A673 (cell line): ENCODE measurements around the gene OR5K4. TPM values are rescaled to one million over a fixed set of nuclear protein-coding genes. Genes with fewer than 3 reads are reported as not detected.

ENCODE experiments used
- BruUV-seq: library from RNA; stranded (reverse); fragments of 400-500 nt; replicated peaks from 2 replicates; lab custom pipeline; 2021; lab: Mats Ljungman, UMichigan
- CTCF ChIA-PET: fragments of 300-600 bp; sonication (Branson Sonifier 250); formaldehyde crosslinking; loops from one replicate; lab custom pipeline; 2022; ENCODE audit warnings: antibody characterized with exemption; lab: Charles Lee
- POLR2A ChIA-PET: fragments of 300-600 bp; sonication (Branson Sonifier 250); formaldehyde crosslinking; loops from one replicate; lab custom pipeline; 2022; ENCODE audit warnings: antibody characterized with exemption; ENCODE audit not compliant: low non-redundant PET; lab: Charles Lee
- DNase-seq: peaks from one replicate; pipeline ENCODE4 v3.0.0-alpha.2; 2015; ENCODE audit warnings: low spot score
- H3K27ac ChIP-seq: fragments of 200-600 bp; sonication (generic); 2 replicates; pipeline ENCODE4 v1.5.1; 2016; ENCODE audit warnings: mixed run types, low read depth, mild to moderate bottlenecking, mixed read lengths, antibody characterized with exemption, low read length; ENCODE audit not compliant: poor library complexity, severe bottlenecking
- H3K27me3 ChIP-seq: fragments of 200-600 bp; sonication (generic); replicated peaks from 2 replicates; pipeline ENCODE4 v1.6.1; 2017; ENCODE audit warnings: mixed run types, low read depth, mild to moderate bottlenecking, mixed read lengths, antibody characterized with exemption, low read length; ENCODE audit not compliant: insufficient read depth, poor library complexity
- H3K36me3 ChIP-seq: fragments of 200-600 bp; sonication (generic); 2 replicates; pipeline ENCODE4 v1.6.1; 2016; ENCODE audit warnings: mixed run types, mild to moderate bottlenecking, mixed read lengths, antibody characterized with exemption, low read length; ENCODE audit not compliant: insufficient read depth, poor library complexity, severe bottlenecking
- H3K4me1 ChIP-seq: fragments of 200-600 bp; sonication (generic); 2 replicates; pipeline ENCODE4 v1.6.1; 2017; ENCODE audit warnings: mixed run types, mild to moderate bottlenecking, mixed read lengths, antibody characterized with exemption, low read length; ENCODE audit not compliant: insufficient read depth, poor library complexity, severe bottlenecking
- H3K4me3 ChIP-seq: fragments of 200-600 bp; sonication (generic); 2 replicates; pipeline ENCODE4 v1.5.1; 2016; ENCODE audit warnings: low read depth, mixed run types, mild to moderate bottlenecking, mixed read lengths, low read length; ENCODE audit not compliant: poor library complexity, severe bottlenecking
- H3K9me3 ChIP-seq: fragments of 200-600 bp; sonication (generic); 2 replicates; pipeline ENCODE4 v1.6.1; 2016; ENCODE audit warnings: mixed run types, low read depth, mild to moderate bottlenecking, mixed read lengths, antibody characterized with exemption, low read length; ENCODE audit not compliant: poor library complexity, severe bottlenecking
- CTCF ChIP-seq: fragments of 300-800, 200-600 bp; sonication (generic); conservative IDR thresholded peaks from 2 replicates; pipeline ENCODE4 v1.5.1; 2017; ENCODE audit warnings: low read depth, mild to moderate bottlenecking, antibody characterized with exemption, low read length, moderate library complexity, mixed read lengths
- EZH2 ChIP-seq: fragments of 200-600 bp; sonication (generic); IDR thresholded peaks from 2 replicates; pipeline ENCODE4 v1.6.1; 2017; ENCODE audit warnings: borderline replicate concordance, low read depth, mild to moderate bottlenecking, mixed read lengths, antibody characterized with exemption, low read length; ENCODE audit not compliant: poor library complexity, severe bottlenecking
- intact Hi-C: fragments of 100-400 bp; cut with micrococcal nuclease; formaldehyde crosslinking; loops from one replicate; pipeline ENCODE4 v1.10.0; 2022; ENCODE audit not compliant: unreplicated experiment
- total RNA-seq: library from RNA; stranded (reverse); gene quantifications from 2 replicates; pipeline ENCODE4 v1.2.3, GENCODE V29; 2021

The OR5K4 gene
- total RNA-seq, 1 experiment from 2014 or later, result not detected

GRCh38 chr3:98361289-98361688 is 7.6 kb downstream of the OR5K4 start:
- intact Hi-C loops, result no loop called here
- Histone ChIP-seq H3K4me3 (no peak overlapping the region), H3K36me3 (no peaks in the 10 kb centered on the region), H3K27me3 (no peaks in the 10 kb centered on the region), H3K4me1 (no peaks in the 10 kb centered on the region), H3K9me3 (no peaks in the 10 kb centered on the region), H3K27ac (no peak overlapping the region)
- BruUV-seq, result no TSS peak
- CTCF ChIA-PET, result no interaction called here
- TF ChIP-seq CTCF (no peak), EZH2 (no peak)
- POLR2A ChIA-PET, result no interaction called here
- no peak for DNase-seq

- POLR2A ChIA-PET, result interaction anchor here (0.6 kb wide), 1 partner anchor 279 kb away, joined by 8 read pairs; no protein-coding TSS in a partner anchor
- DNase-seq, result no peak
- intact Hi-C loops, result no loop called here
- no peaks in the 10 kb centered on the region for H3K9me3 ChIP-seq
- no peak overlapping the region for H3K27ac ChIP-seq
- CTCF ChIA-PET, result no interaction called here
- TF ChIP-seq EZH2, result no peak
- TF ChIP-seq CTCF, result no peak
- H3K36me3 ChIP-seq, result no peaks in the 10 kb centered on the region
- no peaks in the 10 kb centered on the region for H3K27me3 ChIP-seq
- BruUV-seq, result no TSS peak
- no peak overlapping the region for H3K4me3 ChIP-seq
- H3K4me1 ChIP-seq, result no peaks in the 10 kb centered on the region
Observed at GRCh38 chr3:98367464-98368246, 14.0 kb downstream of the OR5K4 start.

- Histone ChIP-seq H3K36me3 (no peaks in the 10 kb centered on the region), H3K4me1 (no peaks in the 10 kb centered on the region), H3K27ac (no peak overlapping the region), H3K9me3 (no peaks in the 10 kb centered on the region), H3K4me3 (no peak overlapping the region), H3K27me3 (no peaks in the 10 kb centered on the region)
- intact Hi-C loops, result no loop called here
- no TSS peak for BruUV-seq
- DNase-seq, result no peak
- no peak for TF ChIP-seq EZH2
- TF ChIP-seq CTCF, result no peak
- CTCF ChIA-PET, result no interaction called here
- POLR2A ChIA-PET, result no interaction called here
Observed at GRCh38 chr3:98371186-98371585, 17.5 kb downstream of the OR5K4 start.
